Mammary microvascular endothelial cell (primary cell): ENCODE results near the gene C19orf18. TPM values are rescaled to one million over a fixed set of nuclear protein-coding genes. Genes with fewer than 3 reads are reported as not detected.

Experiments
- total RNA-seq: library from RNA; depleted of rRNA; stranded (reverse); fragments of >200 nt; gene quantifications from 2 replicates; pipeline ENCODE4 v1.2.3, GENCODE V29; 2015

Gene C19orf18
- 0.13 TPM in 1 of 2 replicates, not detected in the other for total RNA-seq

GRCh38 chr19:57974434-57974833 is at the start of gene C19orf18:
C19orf18 (minus strand) TSS chr19:57974534; CDS start chr19:57974432, 102 bp downstream.

GRCh38 chr19:58002384-58003173 is 28.2 kb upstream of the C19orf18 start, which contains the start of gene ZNF606:
ZNF606 (minus strand) TSS chr19:58002820; CDS start chr19:58001319, 1,501 bp downstream.

DNA sequence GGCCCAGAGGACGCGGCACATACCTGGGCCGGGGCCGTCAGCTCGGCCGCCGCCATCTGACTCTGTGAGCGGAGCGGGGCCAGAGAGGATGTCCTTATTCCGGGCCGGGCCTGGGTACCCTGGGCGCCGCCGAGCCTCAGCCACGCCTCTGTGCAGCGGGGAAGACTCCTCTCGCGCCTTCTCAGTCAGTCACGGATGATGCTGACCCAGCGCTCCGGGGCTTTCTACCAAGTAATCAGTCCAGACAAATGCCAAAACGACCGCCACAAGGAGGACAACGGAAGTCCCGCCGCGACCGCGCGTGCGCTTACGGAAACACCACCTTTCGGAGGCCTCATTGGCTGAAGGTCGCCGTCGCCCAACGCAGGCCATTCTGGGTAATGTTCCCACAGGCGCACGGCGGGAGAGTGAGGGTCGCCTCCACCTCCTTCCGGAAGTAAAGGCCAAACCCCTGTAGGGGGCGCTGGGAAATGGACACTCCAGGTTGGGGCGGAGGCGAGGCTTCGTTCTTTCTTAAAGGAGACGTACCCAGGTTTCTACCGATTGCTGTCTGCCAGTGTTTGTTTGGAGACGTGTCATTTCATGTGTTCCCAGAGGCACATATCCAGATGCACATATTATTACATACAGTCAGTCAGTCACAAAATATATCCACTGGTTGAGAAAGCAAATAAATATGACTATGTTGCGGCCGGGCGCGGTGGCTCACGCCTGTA is 26.8 kb downstream of the C19orf18 start, which contains the start of gene ZNF256:
TSS of gene ZNF256 (minus strand) at position 288 of the 716 bp plus-strand sequence. CDS start at position 56, 232 bp downstream.

GRCh38 chr19:57934820-57935665 is 39.3 kb downstream of the C19orf18 start, which contains the start of gene ZNF418:
ZNF418 (minus strand) TSS chr19:57935402; CDS start chr19:57933822, 1,580 bp downstream.

DNA sequence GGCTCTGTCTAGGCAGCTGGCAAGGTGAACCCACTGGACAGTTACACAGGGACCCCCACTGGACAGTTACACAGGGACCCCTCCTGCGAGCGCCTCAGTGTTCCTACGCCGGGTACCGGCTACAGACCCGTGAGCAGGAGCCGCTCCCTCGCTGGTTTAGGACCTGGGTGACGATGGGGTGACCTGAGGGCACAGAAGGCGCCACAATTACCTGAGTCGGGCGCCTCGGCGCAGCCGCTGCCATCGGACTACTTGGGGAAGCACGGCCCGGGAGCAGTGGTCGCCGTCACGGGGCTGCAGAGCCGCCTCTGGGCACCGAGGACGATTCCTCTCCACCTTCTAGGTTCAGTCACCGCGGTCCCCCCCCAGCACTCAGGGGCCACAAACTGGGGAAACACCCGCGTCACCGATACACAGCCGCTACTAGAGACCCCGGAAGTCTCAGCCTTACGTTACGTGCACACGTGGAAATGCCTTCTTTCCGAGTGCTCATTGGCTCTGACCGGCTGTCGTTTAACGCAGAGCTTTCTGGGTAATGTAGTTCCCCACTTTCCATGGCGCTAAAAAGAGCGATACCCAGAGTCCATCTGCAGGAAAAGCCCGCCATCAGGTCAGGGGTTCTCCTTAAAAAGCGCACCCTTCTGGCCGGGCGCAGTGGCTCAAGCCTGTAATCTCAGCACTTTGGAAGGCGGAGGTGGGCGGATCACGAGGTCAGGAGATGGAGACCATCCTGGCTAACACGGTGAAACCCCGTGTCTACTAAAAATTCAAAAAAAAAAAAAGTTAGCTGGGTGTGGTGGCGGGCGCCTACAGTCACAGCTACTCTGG is 58.0 kb downstream of the C19orf18 start, which contains the start of gene ZNF417:
TSS of gene ZNF417 (minus strand) at position 425 of the 828 bp plus-strand sequence. CDS start at position 244, 181 bp downstream.

Other genes with a start within 250 kb of the C19orf18 start
- 2.6 and 3.1 TPM in 2 replicates for gene ZNF671, start 246.9 kb downstream of the C19orf18 start, total RNA-seq
- 7.9 and 14.7 TPM in 2 replicates for gene ZNF776, start 227.7 kb downstream of the C19orf18 start, total RNA-seq
- 4.8 and 5.1 TPM in 2 replicates for gene ZNF586, start 204.9 kb downstream of the C19orf18 start, total RNA-seq
- 4.7 and 7.6 TPM in 2 replicates for gene ZNF552, start 159.6 kb downstream of the C19orf18 start, total RNA-seq
- 10.1 TPM in 2 replicates for gene ZNF587B, start 144.2 kb downstream of the C19orf18 start, total RNA-seq
- 10.1 and 13.0 TPM in 2 replicates for gene ZNF587, start 124.7 kb downstream of the C19orf18 start, total RNA-seq
- 4.9 and 6.5 TPM in 2 replicates for gene ZNF814, start 85.5 kb downstream of the C19orf18 start, total RNA-seq
- 3.1 and 5.5 TPM in 2 replicates for gene ZNF417, start 57.9 kb downstream of the C19orf18 start, total RNA-seq
- 0.40 and 2.2 TPM in 2 replicates for gene ZNF418, start 39.1 kb downstream of the C19orf18 start, total RNA-seq
- 1.7 and 3.0 TPM in 2 replicates for gene ZNF256, start 26.8 kb downstream of the C19orf18 start, total RNA-seq
- 5.5 and 11.5 TPM in 2 replicates for gene ZNF606, start 28.3 kb upstream of the C19orf18 start, total RNA-seq
- gene ZSCAN1, start 59.5 kb upstream of the C19orf18 start, total RNA-seq = not detected in 2 replicates
- 0.93 and 0.94 TPM in 2 replicates for gene ZNF135, start 84.7 kb upstream of the C19orf18 start, total RNA-seq
- 19.2 and 20.1 TPM in 2 replicates for gene ZSCAN18, start 123.7 kb upstream of the C19orf18 start, total RNA-seq
- gene ZNF329, start 176.3 kb upstream of the C19orf18 start, total RNA-seq = 5.6 and 5.7 TPM in 2 replicates
- 16.3 and 16.8 TPM in 2 replicates for gene ZNF274, start 208.5 kb upstream of the C19orf18 start, total RNA-seq